Activated CD8-positive, alpha-beta memory T cell treated with anti-CD3 and anti-CD28 coated beads for 24 hours (primary cell): ENCODE measurements around the gene WIPF3.
"Not testable (repeated sequence)": the region's sequence is repeated elsewhere in the genome, so short reads cannot be mapped to it uniquely, and the experiment has no call there.

Experiments used
- DNase-seq: peaks from one replicate; pipeline ENCODE4 v3.0.0-alpha.2; 2020

The WIPF3 gene

GRCh38 chr7:29957521-29958310 lies 151.4 kb downstream of the WIPF3 start:
- DNase-seq, result no peak

DNA sequence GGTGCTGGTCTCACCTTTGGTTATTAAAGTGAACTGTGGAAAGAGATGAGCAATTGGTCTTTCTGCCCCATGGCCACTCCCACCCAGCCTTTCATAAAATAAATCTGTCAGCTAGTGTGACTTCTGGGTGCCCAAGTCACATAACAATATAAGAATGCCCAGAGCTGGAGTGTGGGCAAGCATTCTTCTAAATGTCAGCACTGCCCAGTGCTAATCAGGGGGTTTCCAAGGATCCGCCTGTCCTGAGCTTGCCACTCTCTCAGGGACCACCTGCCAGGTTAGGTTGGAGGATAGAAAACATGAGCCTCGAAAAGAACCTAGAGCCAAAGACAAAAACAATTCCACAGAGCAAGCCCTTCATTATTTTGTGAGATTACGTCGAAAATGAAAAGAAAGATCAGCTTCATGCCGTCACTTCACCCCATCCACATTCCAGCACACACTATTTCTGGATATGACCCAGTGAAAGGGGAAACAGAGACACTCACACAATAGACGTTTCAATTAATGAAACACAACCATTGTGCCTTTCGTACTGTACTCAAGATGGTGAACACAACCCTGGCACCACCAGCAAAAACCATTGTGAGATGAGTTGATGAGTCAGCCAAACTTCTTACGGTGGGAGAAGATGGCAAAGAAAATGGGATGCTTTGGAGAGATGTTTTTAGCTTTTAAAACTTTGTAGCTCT lies 152.5 kb downstream of the WIPF3 start:
- no peak for DNase-seq

- not testable (repeated sequence) for DNase-seq
These were observed 155.3 kb downstream of the WIPF3 start for GRCh38 chr7:29961611-29962010.

GRCh38 chr7:29962035-29962434 lies 155.7 kb downstream of the WIPF3 start:
- DNase-seq, result no peak

DNA sequence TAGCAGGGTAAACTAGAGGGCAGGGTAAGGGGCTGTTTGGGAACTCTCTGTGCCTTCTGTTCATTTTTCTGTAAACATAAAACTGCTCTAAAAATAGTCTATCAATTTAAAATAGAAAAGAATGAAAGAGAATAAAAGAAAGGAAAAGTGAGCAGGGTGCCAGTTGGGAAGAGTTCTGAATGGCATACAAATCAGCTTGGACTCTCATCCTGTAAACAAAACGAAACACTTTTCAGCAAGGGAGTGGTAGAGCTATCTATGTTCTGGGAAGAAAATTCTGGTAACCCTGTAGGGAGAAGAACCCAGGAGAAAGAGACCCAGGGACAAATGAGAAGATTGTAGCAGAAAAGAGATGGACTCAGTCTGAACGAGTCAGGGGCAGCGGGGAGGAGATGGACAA lies 158.7 kb downstream of the WIPF3 start:
- no peak for DNase-seq
